Hematopoietic multipotent progenitor cell treated with erythropoietin and hydrocortisone succinate and interleukin-3 and kit ligand, for 8 days (in vitro differentiated cells): ENCODE data around the gene HSPB7.
"Not testable (repeated sequence)": the region's sequence is repeated elsewhere in the genome, so short reads cannot be mapped to it uniquely, and the experiment has no call there.

Experiments
- DNase-seq: peaks from one replicate; pipeline ENCODE4 v3.0.0-alpha.2; 2015

HSPB7 gene

DNA sequence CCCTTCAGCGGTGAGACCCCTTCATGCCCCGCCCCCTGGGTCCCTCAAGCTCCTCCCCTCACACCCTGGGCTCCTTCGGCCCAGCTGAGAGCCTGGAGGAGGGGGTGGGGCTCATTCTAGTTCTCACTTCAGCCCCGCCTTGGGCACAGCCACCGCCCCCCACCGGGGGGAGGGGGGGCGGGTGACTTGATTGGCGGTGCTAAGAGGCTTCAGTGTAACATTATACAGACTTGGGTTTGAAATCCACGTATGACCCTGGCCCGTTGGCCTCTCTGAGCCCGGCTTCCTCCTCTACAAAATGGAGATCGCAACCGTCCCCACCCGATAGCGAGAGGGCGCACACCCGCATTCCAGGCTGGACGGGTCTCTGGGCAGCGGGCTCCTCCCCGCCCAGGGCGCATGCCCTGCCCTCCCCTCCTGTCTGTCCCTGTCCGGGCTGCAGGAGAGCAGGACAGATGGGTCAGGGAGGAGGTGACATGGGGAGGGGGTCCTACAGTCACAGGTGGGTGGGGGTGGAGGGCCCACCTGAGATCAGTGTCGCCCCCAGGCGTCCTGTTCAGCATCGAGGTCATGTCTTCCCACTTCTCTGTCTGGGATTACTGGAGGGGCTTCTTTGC is 30.8 kb upstream of the HSPB7 start:
- DNase-seq = peak; percentile 81

DNA sequence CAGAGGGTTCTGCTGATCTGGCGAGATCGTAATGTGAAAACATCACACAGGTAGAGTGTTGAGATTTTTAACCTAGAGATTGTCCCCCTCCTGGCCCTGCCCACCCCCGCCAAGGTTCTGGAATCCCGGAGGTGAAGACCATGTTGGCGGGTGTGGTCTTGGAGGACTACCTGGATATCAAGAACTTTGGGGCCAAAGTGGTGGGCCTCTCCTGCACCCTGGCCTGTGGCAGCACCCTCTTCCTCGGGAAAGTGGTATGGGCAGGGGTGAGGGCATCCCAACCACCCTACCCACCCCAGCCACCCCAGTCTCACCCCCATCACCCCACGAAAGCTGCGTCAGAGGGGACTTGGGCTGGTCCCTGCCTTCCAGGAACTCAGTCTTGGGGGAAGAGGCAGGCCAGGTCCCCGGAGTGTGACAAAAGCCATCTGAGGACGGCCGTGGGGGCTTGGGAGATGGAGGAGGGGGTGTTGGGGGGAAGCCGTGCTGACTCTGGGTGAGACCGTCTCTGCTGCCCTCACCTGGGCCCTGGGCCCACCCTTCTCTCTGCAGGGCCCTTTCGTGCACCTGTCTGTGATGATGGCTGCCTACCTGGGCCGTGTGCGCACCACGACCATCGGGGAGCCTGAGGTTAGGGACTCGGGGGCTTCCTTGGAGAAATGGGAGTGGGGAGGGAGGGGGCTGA is 30.1 kb upstream of the HSPB7 start:
- no peak for DNase-seq

DNA sequence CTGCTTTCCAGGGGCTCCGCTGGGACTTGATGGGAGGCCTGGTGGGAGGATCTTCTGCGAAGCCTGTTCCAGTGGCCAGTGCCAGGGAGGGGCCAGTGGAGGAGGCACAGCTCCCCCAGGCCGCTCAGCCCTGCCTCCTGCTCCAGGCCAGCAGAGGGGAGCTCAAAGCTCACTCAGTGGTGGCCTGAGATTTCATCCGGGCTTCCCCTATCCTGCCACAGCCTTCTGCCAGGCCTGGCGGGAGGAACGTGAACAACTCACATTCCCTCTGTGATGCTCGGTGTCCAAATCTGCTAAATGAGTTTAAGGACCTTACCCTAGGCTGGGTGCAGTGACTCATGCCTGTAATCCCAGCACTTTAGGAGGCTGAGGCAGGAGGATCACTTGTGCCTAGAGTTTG is 29.0 kb upstream of the HSPB7 start:
- DNase-seq = no peak

DNA sequence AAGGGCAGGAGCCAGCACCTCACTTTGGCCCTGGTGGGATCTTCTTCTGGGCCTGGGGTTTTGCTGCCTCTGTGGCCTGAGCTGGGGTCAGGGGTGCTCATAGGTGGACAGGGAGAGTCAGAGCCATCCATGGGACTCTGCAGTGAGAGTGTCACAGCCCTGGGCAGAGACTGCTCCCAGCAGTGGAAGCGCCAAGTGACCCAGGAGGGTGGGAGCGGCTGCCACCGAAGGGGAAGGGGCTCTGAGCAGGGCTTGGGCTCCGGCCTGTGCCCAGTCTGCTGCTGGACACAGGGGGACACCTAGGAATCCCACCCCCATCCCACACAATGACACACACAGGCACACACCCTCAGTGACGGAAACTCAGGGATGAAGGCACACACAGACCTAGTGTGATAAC is 26.1 kb upstream of the HSPB7 start:
- DNase-seq = no peak

DNA sequence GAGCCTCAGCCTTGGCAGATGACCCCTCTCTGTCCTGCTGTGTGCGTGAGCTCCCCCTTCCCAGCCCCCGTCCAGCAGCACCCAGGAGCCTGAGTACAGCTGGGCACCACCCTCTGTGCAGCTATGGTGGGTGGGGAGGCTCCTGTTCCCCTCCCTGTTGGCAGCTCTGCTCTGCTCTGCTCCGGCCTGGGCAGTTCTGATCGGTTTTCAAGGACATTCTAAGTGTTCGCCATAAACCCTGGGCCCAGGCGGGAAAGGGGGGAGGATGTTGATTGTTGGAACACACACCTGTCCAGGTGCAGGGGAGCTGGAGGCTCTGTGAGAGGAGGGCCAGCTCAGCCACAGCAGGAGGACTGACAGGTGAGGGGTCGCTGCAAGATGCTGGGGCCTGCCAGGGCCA is 25.7 kb upstream of the HSPB7 start, which contains the start of gene CLCNKB:
Gene CLCNKB, plus strand, starts transcription at position 262 of the 400 bp plus-strand sequence. CDS start 711 bp downstream, outside the sequence.
- DNase-seq = no peak

DNA sequence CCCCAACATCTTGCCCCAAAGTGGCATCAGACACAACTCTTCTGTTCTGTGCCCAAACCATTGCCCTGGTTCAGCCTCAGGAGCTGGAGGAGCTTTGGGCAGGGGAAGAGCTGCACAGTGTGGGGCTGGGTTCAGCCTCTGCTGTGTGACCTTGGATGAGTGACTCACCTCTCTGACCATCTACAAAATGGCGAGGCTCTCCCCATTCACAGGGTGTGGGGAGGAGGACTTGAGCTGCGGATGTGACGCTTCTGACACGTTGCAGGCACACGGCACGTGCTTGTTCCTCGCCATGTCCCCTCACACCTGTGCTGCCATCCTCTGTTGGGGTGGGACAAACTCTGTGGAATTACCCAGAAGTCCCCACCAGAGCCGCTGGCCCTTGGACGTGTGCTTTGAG is 24.8 kb upstream of the HSPB7 start:
- not testable (repeated sequence) for DNase-seq

DNA sequence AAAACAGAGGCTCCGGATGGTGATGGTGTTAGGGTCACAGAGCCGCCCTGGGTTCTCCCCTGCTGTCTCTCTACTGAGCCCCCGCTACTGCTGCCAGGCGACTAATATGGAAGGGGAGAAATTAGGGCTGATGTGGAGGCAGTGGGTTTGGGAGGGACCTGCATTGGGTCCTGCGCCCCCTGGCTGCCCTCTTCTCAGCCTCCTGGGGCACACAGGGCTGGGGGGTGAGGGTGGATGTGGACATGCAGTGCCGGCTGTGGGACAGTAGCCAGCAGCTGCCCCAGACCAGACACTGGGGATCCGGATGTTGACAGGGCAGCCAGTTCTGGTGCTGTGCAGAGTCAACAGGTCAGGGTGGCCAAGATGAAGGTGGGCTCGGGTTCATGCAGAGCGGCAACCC is 24.3 kb upstream of the HSPB7 start:
- no peak for DNase-seq

DNA sequence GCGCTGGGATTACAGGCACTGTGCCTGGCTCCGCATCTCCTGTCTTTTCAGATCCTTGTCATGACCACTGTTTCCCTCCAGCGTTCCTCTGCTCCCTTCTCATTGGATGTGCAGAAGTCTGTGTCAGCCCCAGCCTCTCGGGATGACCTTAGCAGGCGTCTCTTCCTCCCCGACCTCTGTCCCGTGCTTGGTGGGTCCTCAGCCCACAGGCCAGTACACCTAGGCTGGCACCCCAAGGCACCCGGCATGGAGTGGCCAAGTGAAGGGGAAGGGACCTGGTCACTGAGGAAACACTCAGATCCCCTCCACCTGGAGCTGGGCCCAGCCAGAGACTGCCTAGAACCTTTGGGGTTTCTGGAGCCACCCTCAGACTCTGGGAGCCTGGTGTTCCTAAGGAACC is 23.4 kb upstream of the HSPB7 start:
- DNase-seq = no peak

DNA sequence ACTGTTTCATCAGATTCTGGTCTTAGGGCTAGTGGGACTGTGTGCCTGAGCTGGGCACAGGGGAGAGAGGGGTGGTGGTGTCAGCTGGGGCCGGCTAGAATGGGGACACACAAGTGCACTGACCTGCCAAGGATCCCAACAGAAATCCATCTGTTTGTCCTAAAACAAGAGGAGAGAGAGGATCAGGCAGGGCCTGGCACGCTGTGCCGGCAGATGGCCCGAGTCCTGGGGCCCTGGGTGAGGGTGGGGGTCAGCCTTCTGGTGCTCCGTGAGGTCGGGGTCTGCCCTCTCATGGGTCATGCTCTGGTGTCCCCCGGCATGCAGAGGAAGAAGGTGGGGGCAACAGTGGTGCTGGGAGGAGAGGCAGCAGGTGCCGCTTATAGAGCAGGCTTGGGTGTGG is 22.0 kb upstream of the HSPB7 start:
- DNase-seq = not testable (repeated sequence)

DNA sequence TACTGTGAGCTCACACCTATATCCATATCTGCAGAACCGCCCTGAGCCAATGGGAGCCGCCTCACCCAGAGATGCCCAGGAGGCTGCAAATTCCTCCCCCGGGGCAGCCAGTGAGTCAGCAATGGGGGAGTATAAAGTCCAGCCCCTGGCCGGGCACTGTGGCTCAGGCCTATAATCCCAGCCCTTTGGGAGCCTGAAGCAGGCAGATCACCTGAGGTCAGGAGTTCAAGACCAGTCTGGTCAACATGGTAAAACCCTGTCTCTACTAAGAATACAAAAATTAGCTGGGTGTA is 20.7 kb upstream of the HSPB7 start:
- no peak for DNase-seq

DNA sequence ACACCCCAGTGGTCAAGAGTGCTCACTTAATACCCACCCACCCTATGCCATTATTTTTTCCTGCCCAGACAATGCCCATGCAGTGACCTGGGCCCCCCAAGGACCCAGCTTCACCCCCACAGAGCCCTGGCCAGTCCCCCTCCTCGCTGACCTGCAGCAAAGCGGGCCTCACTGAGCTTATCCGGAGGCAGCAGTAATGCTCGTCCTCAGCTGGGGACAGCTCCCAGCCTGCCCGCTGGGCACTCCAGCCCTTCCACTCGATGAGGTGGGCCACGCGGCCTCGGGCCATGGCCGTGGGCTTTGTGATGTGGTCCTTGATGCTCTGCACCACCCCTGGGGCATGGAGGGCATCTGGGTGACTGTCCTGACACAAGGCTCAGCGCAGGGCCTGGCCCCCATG is 18.6 kb upstream of the HSPB7 start:
- not testable (repeated sequence) for DNase-seq

DNA sequence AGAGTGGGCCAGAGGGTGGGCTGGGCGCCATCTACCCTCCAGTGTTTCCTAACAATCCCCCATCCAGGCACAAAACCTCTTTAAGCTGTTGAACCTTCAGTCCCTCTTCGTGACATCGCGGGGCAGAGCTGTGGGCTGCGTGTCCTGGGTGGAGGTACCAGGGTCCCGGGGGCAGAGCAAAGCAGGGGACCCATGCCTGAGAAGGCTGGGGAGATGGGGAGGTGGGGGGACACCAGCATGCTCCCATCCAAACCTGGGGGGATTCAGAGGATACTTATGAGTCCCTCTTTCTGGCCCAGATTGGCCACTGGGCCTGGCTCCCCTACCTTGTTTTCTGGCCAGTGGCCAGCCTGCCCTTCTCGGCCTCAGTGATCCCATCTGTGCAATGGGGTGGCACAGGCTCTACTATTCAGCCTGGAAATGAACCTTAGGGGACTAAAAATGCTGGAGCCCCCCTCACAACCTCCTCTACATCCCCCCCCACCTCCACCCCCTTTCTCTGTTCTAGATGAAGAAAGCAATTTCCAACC is 15.3 kb upstream of the HSPB7 start:
- DNase-seq = not testable (repeated sequence)

DNA sequence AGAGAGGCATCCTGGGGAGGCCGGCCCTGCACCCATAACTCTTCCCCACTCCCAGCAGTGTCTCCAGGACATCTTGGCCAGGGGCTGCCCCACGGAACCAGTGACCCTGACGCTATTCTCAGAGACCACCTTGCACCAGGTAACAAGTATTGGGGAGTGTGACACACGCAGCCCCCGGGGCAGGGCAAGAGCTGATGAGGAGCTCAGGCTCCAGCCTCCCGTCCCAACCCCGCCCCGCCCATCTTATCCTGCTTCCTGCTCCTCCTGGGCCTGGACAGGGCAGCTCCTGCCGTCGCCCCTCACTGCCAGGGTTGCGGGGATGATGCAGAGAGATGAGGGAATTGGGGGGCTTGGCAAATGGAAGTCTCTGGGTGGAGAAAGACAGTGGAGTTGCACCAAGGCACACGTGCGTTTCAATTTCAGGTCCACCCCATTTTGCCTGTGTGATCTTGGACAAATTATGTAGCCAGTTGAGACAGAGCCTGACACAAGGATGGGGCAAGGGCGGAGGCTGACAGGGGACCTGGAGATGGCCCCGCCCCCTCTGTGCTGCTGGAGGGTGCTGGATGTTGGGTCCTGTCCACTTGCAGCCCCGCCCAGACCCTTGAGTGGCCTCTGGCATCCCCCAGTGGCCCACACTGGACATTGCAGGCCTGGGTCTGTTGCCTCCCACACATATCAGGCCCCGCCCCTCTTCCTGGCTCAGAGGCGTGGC is 14.7 kb upstream of the HSPB7 start:
- DNase-seq = peak; percentile 84

DNA sequence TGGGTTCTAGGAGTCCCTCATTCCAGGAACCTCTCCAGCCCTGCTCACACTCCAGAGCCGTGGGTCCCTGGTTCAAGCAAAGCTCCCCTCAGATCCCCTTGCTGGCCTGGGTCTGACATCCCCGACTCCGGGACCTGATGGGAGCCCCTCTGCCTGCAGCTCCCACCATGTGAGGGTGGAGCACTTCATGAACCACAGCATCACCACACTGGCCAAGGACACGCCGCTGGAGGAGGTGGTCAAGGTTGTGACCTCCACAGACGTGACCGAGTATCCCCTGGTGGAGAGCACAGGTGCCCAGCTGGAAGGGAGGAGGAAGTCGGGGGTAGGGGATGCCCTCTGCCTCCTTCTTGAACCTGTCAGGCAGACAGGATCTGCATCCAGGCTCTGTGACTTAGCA is 13.7 kb upstream of the HSPB7 start:
- DNase-seq = no peak

DNA sequence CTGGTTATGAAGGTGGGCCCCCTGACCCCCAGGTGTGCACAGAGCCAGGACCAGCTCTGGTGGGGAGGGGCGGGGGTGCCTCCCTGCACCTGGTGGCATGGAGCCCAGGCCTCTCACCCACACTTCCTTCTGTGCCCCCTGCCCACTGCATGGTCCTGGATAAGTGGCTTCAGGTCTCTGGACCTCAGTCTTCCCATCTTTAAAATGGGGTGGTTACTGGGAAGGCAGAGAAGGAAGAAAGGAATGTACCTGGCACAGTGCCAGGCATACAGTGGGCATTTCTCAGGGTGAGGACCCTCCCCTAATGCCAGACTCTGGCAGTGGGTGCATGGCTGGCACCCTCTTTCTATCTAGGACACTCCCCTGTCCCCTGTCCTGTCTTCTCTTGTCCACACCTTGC is 11.4 kb upstream of the HSPB7 start:
- no peak for DNase-seq

DNA sequence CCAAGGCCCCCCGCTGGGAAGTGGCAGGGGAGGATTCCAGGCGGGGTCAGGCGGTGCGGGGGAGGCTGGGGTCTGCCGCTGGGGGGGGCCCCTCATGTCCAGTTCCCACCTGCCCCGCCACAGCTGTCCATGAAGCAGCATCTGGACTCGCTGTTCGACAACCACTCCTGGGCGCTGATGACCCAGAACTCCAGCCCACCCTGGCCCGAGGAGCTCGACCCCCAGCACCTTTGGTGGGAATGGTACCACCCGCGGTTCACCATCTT is 11.1 kb upstream of the HSPB7 start:
- DNase-seq = not testable (repeated sequence)

DNA sequence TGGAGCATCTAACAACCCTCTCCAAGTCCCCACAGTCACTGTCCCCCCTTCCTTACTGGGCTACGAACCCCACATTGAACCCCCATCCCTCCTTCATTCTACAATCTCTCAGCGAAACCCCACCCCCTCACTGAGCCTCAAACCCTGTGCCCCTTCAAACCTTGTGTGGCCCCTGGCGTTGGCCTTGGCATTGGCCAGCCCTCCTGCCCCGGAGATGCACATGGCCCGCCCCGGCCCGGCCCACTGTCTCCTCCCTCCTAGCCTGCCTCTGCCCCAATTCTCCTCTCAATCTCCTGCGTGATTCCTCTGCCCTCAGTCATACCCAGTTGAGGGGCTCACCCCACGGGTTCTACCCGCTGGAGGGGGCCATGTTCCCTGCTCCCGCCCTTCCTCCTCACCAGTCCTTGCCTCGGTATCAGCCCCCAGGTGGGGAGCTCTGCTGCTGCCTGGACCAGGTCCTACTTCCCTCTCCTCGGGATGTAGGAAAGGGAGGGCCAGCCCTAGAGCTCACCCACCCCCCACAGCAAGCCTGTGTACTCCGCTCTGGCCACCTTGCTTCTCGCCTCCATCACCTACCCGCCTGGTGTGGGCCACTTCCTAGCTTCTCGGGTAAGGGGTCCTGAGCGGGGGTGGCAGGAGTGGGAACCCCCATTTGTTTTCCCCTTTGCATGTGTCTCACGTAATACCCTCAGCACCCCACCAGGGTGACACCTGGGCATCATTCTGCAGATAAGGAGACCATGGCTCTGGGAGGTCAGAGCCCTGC is 10.6 kb upstream of the HSPB7 start:
- no peak for DNase-seq

DNA sequence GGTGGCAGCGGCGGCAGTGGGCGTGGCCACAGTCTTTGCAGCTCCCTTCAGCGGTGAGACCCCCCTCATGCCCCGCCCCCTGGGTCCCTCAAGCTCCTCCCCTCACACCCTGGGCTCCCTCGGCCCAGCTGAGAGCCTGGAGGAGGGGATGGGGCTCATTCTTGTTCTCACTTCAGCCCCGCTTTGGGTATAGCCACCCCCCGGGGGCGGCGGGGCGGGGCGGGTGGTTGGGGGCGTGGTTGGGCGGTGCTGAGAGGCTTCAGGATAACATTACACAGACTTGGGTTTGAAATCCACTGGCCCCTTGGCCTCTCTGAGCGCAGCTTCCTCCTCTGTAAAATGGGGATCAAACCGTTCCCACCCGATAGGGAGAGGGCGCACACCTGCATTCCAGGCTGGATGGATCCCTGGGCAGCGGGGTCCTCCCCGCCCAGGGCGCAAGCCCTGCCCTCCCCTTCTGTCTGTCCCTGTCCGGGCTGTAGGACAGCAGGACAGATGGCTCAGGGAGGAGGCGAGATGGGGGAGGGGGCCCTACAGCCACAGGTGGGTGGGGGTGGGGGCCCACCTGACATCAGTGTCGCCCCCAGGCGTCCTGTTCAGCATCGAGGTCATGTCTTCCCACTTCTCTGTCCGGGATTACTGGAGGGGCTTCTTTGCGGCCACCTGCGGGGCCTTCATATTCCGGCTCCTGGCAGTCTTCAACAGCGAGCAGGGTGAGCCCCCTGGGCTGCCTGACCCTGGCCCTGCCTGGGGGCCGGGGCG is 9.1 kb upstream of the HSPB7 start:
- no peak for DNase-seq

DNA sequence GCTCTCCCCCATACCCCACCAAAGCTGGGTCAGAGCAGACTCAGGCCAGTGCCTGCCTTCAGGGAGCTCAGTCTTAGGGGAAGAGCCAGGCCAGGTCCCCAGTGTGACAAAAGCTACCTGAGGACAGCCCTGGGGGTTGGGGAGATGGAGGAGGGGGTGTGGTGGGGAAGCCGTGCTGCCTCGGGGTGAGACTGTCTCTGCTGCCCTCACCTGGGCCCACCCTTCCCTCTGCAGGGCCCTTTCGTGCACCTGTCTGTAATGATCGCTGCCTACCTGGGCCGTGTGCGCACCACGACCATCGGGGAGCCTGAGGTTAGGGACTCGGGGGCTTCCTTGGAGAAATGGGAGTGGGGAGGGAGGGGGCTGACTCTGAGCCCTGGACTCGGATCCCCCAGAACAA is 8.5 kb upstream of the HSPB7 start:
- DNase-seq = not testable (repeated sequence)

DNA sequence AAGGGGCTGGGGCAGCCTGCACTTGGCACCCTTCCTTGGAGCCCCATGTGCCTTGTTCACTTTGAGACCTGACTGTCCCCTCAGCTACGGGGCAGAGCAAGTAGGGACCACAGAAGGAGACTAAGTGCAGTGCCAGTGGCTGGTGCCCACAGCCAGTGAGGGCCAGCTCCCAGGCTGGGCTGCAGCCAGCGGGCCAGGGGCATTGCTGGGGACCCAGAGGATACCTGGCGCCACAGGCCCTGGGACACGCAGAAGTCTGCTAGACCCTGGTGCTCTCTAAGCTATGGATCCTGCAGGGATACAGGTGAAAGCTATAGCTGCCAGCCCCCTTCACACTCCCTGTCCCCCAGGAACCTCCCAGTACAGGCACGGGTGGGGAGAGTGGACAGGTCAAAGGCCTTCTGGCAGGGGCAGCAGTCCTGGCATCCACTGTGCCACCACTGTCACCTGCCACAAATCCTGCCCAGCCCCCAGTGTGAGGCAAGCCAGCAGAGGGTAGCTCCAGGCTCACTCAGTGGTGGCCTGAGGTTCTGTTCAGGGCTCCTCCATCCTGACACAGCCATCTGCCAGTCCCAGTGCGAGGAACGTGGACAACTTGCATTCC is 5.3 kb upstream of the HSPB7 start:
- no peak for DNase-seq

DNA sequence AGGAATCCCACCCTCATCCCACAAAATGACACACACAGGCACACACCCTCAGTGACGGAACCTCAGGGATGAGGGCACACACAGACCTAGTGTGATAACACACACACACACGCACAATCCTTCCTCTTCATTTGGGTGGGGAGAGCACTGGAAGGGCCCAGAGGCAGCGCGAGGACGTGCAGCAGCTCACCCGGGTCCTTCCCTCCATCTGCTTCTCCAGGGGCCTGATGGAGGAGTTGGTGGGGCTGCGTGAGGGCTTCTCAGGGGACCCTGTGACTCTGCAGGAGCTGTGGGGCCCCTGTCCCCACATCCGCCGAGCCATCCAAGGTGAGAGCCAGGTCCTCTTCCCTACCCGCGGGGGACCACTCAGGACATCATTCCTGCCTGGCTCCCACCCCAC is 4.5 kb upstream of the HSPB7 start:
- no peak for DNase-seq

DNA sequence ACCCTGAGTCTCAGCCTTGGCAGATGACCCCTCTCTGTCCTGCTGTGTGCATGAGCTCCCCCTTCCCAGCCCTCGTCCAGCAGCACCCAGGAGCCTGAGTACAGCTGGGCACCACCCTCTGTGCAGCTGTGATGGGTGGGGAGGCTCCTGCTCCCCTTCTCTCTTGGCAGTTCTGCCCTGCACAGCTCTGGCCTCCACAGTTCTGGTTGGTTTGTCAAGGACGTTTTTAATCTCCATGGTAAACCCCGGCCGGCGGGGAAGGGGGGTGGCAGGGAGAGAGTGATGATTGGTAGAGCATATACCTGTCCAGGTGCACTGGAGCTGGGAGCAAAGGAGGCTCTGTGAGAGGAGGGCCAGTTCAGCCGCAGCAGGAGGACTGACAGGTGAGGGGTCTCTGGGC is 3.8 kb upstream of the HSPB7 start, which contains the start of gene CLCNKA:
Gene CLCNKA, plus strand, starts transcription at position 356 of the 400 bp plus-strand sequence. CDS start 584 bp downstream, outside the sequence.
- no peak for DNase-seq
